NCI-H2107 treated with DMSO at 0.1 percent for 48 hours (cell line): ENCODE data around the gene PHF2.

Experiments used
- DNase-seq: peaks from one replicate; lab custom pipeline; 2025; ENCODE audit not compliant: unreplicated experiment; lab: John Stamatoyannopoulos, UW

Gene PHF2

GRCh38 chr9:93576258-93577077 is at the start of gene PHF2:
TSS of gene PHF2 (plus strand) at chr9:93576584. CDS start at chr9:93576774, 190 bp downstream.
- no peak for DNase-seq

DNA sequence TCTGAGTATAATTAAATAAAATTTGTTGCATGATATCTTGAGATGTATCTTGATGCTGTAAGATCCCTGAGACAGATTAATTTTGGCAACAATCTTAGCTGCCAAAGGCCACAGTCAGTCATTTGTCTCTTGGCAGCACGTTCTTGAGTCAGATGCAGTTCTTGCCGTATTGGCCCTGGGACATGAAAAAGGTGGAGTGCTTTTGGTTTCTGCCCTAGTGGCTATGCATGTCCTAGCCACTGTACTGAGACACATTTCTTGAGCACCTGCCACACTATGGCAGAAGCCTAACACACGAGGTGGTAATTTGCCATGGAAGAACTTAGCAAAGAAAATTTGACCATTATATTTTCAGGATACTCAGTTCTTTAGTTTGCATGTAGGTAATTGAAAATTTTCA is 45.0 kb upstream of the PHF2 start:
- DNase-seq = no peak

DNA sequence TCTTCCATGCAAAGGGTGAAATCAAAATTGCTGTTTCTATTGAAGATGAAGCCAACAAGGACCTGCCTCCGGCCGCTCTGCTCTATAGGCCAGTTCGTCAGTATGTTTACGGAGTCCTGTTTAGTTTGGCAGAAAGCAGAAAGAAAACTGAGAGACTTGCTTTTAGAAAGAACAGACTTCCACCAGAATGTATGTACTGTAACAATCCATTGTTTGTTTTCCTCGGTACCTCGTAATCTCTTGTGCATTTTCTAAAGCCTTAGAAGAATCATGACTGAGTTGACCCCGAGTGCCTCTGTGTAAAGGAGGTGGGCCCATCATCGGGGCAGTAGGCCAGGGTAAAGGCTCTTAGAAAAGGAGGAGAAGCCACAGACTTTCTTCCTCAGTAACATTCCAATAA is 44.2 kb upstream of the PHF2 start:
- DNase-seq = no peak

- DNase-seq = no peak
Measured at GRCh38 chr9:93533863-93534262, 42.5 kb upstream of the PHF2 start.

DNA sequence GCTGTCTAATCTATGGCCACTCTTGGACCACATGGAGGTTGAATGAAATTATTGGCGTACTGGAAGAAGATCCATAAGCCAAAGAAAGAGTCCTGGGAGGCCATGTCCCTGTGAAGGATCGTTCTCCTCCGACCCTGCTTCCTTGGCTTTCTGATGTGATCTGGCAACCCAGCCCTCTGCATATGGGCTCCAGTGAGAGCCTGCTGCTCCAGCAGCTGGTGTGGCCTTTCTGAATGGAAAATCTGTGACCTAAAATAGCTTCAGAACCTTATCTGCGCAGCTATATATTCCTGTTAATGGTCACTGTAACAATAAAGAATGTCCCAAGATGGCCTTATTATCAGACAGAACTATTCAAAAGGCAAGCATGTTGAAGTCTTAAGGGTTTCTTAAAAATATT is 40.2 kb upstream of the PHF2 start:
- no peak for DNase-seq

DNA sequence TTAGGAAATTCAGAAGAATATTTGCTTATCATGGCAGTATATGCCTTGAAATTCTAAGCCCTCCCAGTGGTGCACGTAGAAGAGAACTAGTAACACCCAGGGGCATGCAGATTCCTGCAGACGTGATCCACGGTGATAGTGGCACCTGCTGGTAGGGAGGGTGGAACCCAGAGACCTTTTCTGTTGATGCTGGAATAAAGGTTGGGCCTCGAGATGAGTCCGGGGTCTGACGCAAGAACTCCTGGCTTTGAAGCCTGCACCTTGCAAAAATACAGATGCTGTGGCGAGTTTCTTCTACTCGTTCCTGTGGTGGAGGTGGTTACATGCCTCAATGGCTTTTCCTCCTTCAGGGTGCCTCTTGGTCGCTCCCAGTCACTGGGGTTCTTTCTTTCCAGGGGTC is 39.5 kb upstream of the PHF2 start:
- no peak for DNase-seq

- no peak for DNase-seq
Measured at GRCh38 chr9:93540305-93540704, 36.1 kb upstream of the PHF2 start.

DNA sequence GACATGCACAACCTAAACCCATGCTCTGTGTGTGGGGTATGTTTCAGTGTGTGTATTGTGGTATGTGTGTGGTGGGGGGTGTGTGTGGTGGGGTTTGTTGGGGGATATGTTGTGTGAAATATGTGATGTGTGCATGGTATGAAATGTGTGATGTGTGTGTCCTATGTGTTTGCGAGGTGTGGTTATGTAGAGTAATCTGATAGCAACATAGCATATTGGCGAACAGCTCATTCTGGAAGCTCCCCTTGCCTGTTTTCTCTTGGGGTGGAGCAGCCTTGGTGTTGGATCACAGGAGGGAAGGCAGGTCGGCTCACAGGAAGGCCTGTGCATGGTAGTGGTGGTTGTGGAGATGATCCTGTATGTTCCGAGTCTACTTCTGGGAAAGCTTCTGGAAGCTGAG is 35.4 kb upstream of the PHF2 start:
- no peak for DNase-seq

- DNase-seq = no peak
Measured at GRCh38 chr9:93541581-93542349, 34.6 kb upstream of the PHF2 start.

DNA sequence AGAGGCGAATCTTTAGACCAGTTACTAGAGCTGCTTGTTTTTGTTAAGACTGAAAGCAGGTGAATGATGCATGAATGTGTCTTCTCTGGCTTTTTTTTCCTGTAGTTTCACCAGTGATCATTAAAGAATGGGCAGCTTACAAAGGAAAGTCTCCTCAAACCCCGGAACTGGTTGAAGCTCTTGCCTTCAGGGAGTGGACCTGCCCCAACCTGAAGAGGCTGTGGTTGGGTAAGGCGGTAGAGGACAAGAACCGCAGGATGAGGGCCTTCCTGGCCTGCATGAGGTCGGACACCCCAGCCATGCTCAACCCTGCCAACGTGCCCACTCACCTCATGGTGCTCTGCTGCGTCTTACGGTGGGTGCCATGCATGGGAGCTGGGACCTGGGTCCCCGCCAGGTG is 33.3 kb upstream of the PHF2 start:
- DNase-seq = no peak

GRCh38 chr9:93546356-93546755 is 30.0 kb upstream of the PHF2 start:
- DNase-seq = no peak

GRCh38 chr9:93549611-93550010 is 26.8 kb upstream of the PHF2 start:
- no peak for DNase-seq

DNA sequence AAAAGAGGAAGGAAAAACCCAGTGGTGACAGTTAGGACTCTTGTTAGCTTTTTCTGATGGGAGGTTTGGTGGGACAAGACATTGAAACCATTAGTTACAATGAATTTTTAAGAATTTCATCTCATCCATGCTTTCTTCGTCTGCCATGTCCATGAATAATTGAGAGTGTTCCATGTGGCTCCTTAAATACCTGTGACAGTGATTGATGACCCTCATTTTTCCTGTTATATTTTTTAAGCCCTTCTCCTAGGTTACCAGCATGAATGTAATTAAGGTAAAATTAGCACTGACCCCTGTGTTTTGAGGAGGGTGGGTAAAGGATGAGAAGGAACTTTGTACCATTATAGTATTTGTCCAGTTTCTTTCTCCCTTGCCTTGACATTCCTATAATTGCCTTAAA is 23.5 kb upstream of the PHF2 start:
- DNase-seq = no peak

DNA sequence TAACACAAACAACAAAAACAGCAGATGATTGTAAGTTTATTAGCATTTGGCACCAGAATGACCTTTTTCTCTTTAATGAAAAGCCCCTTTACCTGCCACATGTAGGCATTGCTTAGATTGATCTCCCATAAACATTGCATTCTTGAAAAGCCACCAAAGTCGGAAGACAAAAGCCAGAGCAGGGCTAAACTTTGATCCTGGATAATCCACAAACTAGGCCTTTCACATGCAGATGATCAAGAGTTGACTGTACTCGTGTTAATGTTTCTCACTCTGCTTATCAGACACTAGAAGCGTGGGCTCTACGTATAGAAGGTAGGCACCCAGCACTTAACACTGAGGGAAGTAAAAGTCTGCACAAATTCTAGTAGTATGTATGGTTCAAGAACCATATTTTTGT is 21.0 kb upstream of the PHF2 start:
- no peak for DNase-seq

DNA sequence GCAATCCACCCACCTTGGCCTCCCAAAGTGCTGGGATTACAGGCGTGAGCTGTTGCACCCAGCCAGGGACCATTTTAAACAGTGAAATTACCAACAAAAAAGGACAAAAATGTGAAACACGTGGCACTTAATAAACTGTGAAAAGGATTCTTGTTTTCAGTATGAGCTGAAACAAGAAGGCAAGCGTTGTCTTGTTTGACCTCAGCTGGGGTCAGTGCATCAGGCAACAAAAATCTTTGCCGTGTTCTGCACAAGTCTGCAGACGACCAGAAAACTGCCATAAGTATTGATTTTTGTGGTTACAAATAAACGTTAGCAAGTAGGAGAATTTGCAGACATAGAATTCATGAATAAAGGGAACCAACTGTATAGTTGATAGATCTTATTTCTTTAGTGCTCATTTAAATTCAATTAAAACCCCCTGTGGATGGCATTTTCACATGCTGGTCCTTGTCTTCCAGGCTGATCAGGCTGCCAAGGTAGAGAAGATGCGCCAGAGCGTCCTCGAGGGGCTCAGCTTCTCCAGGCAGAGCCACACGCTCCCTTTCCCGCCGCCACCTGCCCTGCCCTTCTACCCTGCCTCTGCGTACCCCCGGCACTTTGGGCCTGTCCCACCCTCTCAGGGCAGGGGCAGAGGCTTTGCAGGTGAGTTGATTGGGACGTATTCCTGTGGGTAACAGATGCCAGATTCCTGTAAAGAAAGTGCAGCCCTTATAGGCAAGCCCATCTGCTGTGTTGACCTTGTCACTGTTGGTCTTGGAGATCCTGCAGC is 18.8 kb upstream of the PHF2 start:
- no peak for DNase-seq

GRCh38 chr9:93558503-93558902 is 17.9 kb upstream of the PHF2 start:
- DNase-seq = no peak

GRCh38 chr9:93560991-93561390 is 15.4 kb upstream of the PHF2 start:
- no peak for DNase-seq

DNA sequence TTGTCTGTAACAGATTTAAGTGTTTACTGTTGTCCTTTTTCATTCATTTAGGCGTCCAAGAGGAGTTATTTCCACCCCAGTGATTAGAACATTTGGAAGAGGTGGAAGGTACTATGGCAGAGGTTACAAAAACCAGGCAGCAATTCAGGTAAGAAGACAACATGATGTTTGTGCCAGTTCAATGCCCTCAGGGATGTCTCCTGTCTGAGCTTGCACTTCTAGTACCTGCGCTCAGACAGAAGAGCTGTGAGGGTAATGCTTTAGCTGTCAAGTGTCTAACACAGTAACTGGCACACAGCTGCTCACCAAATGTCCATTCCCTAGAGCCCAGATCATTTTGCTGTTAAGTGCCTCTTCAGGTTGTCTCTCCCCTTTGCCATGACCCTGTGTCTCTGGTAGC is 14.2 kb upstream of the PHF2 start:
- DNase-seq = no peak

- no peak for DNase-seq
Measured at GRCh38 chr9:93565089-93565488, 11.3 kb upstream of the PHF2 start.

- peak; percentile 88 for DNase-seq
Measured at GRCh38 chr9:93566408-93567270, 9.7 kb upstream of the PHF2 start.
